ENCODE measurements around the gene SKA1. TPM values are rescaled to one million over a fixed set of nuclear protein-coding genes. Genes with fewer than 3 reads are reported as not detected.

SKA1 gene
- total and polyA plus RNA-seq, 7 donors, result 0.68 to 5.4 (median 1.4) TPM; not detected in 4

GRCh38 chr18:50424877-50425690 lies 50.2 kb downstream of the SKA1 start:
- Histone ChIP-seq H3K27me3 (peaks cover 0 to 5% (median 0%) of the 10 kb centered on the region in 3 donors), H3K27ac (no peak overlapping the region), H3K9me3 (peaks cover 0 to 5% (median 1%) of the 10 kb centered on the region in 4 donors), H3K4me1 (no peaks in the 10 kb centered on the region), H3K4me3 (no peak overlapping the region), H3K36me3 (no peaks in the 10 kb centered on the region)
- TF ChIP-seq EP300 (IDR thresholded peaks at IDR 0.05) (no peak), POLR2AphosphoS5 (IDR thresholded peaks at IDR 0.05) (no peak), CTCF (IDR thresholded peaks at IDR 0.05) (no peak), POLR2A (IDR thresholded peaks at IDR 0.05) (no peak)
- no peak for DNase-seq
- WGBS, 2 donors, result 32 to 46% methylated on average over 7 of the region's 7 CpGs
- intact Hi-C loops (cut with DNase I), result no loop called here

- intact Hi-C loops (cut with DNase I), result no loop called here
- no peak for TF ChIP-seq CTCF (IDR thresholded peaks at IDR 0.05)
- no peak for TF ChIP-seq POLR2A (IDR thresholded peaks at IDR 0.05)
- no peak for TF ChIP-seq EP300 (IDR thresholded peaks at IDR 0.05)
- TF ChIP-seq POLR2AphosphoS5 (IDR thresholded peaks at IDR 0.05), result no peak
Observed at GRCh38 chr18:50427896-50428295, 53.0 kb downstream of the SKA1 start.

DNA sequence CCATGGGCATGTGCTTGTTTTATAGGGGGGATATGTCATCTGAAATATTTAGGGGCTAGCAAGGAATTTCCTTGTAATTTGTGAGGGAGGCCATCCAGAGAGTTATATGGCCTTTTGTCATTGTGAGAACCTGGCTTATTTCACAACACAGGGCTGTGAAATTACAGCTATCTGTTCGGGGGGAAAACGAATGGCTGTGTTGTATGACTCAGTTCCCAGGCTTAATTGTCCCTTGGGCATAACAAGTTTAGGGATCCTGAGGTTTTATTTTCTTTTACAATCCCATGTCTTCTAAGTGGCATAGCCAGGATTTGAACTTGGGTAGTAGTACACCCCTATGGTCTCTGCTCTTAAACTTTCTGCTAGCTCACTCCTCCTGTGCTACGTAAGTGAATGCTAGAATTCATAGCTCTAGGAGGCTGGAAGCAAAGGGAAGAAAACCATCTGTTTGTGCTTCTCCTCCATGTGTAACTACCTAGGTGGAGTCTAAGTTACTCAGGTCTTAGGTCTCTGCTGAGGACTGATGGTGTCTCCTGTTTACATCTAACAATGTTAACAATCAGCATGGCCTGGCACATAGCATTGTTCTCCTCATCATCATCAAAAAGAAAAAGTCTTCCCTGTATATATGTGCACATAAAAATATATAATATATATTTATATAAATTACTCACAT lies 53.8 kb downstream of the SKA1 start:
- TF ChIP-seq EP300 (IDR thresholded peaks at IDR 0.05) (no peak), POLR2AphosphoS5 (IDR thresholded peaks at IDR 0.05) (no peak), POLR2A (IDR thresholded peaks at IDR 0.05) (no peak), CTCF (IDR thresholded peaks at IDR 0.05) (no peak)
- Histone ChIP-seq H3K36me3 (no peaks in the 10 kb centered on the region), H3K27me3 (no peaks in the 10 kb centered on the region), H3K9me3 (peaks cover 0 to 5% (median 1%) of the 10 kb centered on the region in 4 donors), H3K4me3 (no peak overlapping the region), H3K27ac (no peak overlapping the region), H3K4me1 (no peaks in the 10 kb centered on the region)
- whole genome bisulfite sequencing, 2 donors, result 71 to 72% methylated on average over 3 of the region's 3 CpGs
- DNase-seq, result no peak
- intact Hi-C loops (cut with DNase I), result no loop called here

More at GRCh38 chr18:50427896-50428295, 53.0 kb downstream of the SKA1 start:
- no peak for DNase-seq
- no peaks in the 10 kb centered on the region for H3K27me3 ChIP-seq
- peaks cover 0 to 5% (median 1%) of the 10 kb centered on the region in 4 donors for H3K9me3 ChIP-seq
- WGBS, 2 donors, result 70 to 81% methylated on average over 1 of the region's 1 CpG
- H3K36me3 ChIP-seq, result no peaks in the 10 kb centered on the region
- H3K4me3 ChIP-seq, result no peak overlapping the region
- no peak overlapping the region for H3K27ac ChIP-seq
- H3K4me1 ChIP-seq, result no peaks in the 10 kb centered on the region

DNA sequence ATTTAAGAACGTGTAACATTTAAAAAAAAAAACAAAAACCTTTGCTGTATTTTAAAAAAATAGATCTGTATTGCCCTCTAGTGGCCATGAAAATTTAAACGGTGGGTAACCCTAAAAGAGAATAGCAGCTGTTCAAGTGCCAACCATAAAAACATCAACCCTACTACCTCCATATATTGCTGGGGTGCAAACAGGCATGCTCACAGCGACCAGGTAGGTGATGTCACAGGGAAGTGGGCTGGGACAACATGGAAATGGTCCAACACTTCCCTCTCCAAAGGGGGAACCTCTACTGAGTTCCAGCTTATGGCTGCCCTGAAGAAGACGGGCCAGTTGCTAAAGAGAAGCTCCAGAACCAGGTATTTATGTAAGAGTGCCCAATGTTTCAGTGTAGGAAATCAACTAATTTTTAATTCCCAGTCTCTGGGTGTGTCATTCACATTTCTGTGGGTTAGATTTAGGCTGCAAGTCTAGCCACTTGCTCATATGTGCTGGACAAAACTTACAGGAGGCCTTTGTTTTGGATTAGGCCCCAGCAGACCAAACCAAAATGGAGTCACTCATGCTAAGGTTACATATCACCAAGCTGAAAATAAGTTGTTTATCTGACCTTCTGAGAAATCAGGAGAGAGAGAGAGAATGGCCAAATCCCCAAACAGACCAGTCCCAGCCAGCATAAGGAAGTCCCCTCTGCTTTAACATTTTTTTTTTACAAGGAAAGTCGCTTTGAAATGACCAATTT lies 54.5 kb downstream of the SKA1 start:
- peaks cover 0 to 5% (median 1%) of the 10 kb centered on the region in 4 donors for H3K9me3 ChIP-seq
- H3K4me1 ChIP-seq, result no peaks in the 10 kb centered on the region
- H3K27ac ChIP-seq, result no peak overlapping the region
- no peak for DNase-seq
- H3K27me3 ChIP-seq, result no peaks in the 10 kb centered on the region
- H3K36me3 ChIP-seq, result no peaks in the 10 kb centered on the region
- 28 to 33% methylated on average over 5 of the region's 5 CpGs for WGBS, 2 donors
- intact Hi-C loops (cut with DNase I), result no loop called here
- H3K4me3 ChIP-seq, result no peak overlapping the region
- TF ChIP-seq POLR2AphosphoS5 (IDR thresholded peaks at IDR 0.05) (no peak), CTCF (IDR thresholded peaks at IDR 0.05) (peak in 2 of 4 experiments; percentile 22 to 47)

Measured in sigmoid colon (tissue), 7 donors.